ENCODE results near the gene ULK4.

Gene ULK4

DNA sequence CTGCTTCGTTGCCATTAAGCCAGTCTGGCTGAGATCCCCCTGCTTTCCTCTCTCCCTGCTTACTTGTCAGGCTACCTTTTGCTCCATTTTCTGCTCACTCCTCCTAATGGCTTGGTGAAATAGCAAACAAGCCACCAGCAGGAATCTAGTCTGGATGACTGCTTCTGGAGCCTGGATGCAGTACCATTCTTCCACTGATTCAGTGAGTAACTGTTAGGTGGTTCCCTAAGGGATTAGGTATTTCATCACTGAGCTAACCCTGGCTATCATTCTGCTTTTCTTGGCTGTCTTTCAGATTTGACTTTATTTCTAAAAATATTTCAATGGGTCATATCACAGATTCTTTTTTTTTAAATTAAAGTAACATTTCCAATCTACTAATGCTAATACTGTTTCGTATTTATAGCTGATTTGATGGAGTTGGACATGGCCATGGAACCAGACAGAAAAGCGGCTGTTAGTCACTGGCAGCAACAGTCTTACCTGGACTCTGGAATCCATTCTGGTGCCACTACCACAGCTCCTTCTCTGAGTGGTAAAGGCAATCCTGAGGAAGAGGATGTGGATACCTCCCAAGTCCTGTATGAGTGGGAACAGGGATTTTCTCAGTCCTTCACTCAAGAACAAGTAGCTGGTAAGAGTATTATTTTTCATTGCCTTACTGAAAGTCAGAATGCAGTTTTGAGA lies 737.6 kb downstream of the ULK4 start:
- DNase-seq (ENCODE audit: low spot score): no peak
- TF ChIP-seq, protein P1, sequence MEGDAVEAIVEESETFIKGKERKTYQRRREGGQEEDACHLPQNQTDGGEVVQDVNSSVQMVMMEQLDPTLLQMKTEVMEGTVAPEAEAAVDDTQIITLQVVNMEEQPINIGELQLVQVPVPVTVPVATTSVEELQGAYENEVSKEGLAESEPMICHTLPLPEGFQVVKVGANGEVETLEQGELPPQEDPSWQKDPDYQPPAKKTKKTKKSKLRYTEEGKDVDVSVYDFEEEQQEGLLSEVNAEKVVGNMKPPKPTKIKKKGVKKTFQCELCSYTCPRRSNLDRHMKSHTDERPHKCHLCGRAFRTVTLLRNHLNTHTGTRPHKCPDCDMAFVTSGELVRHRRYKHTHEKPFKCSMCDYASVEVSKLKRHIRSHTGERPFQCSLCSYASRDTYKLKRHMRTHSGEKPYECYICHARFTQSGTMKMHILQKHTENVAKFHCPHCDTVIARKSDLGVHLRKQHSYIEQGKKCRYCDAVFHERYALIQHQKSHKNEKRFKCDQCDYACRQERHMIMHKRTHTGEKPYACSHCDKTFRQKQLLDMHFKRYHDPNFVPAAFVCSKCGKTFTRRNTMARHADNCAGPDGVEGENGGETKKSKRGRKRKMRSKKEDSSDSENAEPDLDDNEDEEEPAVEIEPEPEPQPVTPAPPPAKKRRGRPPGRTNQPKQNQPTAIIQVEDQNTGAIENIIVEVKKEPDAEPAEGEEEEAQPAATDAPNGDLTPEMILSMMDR (IDR thresholded peaks at IDR 0.05; ENCODE audit: extremely low read depth, missing control alignments): no peak

DNA sequence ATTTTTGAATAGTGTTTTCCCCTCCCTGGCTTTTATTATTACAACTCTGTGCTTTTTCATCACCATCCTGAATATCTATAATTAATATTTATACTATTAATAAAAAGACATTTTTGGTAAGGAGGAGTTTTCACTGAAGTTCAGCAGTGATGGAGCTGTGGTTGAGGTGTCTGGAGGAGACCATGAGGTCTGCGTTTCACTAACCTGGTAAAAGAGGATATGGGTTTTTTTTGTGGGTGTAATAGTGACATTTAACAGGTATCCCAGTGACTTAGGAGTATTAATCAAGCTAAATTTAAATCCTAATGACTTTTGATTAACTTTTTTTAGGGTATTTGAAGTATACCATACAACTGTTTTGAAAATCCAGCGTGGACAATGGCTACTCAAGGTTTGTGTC lies 738.2 kb downstream of the ULK4 start:
- TF ChIP-seq, protein P1 (IDR thresholded peaks at IDR 0.05; ENCODE audit: extremely low read depth, missing control alignments): no peak
- no peak for DNase-seq (ENCODE audit: low spot score)

DNA sequence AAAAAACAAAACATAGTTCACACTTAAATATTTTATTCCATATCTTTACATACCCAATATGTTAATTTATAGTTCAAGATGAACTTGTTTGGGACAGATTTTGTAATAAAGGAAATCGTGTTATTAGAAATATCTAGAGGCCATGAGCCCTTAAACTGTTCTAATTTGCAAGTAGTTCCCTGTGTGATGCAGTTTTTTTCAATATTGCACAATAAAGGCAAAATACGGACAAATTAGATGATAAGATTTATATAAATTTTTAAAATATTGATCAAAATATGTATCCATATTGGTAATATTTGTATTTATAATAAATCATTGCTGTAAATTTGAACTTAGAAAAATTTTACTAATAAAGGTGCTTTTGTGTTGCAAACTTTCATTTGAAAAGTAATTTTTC lies 738.8 kb downstream of the ULK4 start:
- TF ChIP-seq, protein P1 (IDR thresholded peaks at IDR 0.05; ENCODE audit: extremely low read depth, missing control alignments): no peak
- DNase-seq (ENCODE audit: low spot score): no peak

DNA sequence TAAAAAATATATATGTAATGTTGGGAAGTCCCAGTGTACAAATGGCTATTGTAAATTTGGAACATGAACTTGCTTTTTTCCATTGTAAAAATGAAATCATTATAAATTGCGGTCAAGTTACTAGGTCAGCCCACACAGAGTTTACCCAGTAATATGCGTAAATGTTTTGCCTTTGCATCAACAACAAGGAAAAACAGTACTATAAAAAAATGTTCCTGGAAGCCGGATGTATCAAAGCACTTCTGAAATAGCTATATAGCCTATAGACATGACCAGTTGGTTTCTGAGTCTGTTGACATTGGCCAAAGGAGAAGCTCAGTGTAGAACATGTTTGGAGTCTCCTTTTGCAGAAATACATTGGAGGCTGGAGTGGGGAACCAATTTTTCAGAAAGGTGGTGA lies 739.4 kb downstream of the ULK4 start:
- TF ChIP-seq, protein P1 (IDR thresholded peaks at IDR 0.05; ENCODE audit: extremely low read depth, missing control alignments): no peak
- DNase-seq (ENCODE audit: low spot score): no peak

DNA sequence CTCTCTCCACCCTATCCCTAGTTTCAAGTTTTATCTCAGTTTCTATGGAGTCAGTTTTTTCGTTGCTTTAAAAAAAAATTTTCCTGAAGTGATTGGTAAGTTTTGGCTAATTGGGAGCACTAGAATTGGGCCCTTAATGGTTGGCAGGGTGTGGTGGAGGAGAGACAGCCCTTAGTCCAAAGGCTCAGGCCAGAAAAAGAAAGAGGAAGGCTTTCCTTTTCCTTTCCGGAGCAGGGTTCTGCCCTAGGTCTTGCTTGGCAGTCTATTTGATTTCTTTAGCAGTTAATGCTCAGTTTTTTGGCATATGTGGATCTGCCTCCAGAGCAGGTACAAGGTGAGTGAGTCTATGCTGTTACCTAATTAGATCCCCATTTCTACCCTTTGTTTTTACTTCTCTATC lies 739.9 kb downstream of the ULK4 start:
- TF ChIP-seq, protein P1 (IDR thresholded peaks at IDR 0.05; ENCODE audit: extremely low read depth, missing control alignments): no peak
- DNase-seq (ENCODE audit: low spot score): no peak

DNA sequence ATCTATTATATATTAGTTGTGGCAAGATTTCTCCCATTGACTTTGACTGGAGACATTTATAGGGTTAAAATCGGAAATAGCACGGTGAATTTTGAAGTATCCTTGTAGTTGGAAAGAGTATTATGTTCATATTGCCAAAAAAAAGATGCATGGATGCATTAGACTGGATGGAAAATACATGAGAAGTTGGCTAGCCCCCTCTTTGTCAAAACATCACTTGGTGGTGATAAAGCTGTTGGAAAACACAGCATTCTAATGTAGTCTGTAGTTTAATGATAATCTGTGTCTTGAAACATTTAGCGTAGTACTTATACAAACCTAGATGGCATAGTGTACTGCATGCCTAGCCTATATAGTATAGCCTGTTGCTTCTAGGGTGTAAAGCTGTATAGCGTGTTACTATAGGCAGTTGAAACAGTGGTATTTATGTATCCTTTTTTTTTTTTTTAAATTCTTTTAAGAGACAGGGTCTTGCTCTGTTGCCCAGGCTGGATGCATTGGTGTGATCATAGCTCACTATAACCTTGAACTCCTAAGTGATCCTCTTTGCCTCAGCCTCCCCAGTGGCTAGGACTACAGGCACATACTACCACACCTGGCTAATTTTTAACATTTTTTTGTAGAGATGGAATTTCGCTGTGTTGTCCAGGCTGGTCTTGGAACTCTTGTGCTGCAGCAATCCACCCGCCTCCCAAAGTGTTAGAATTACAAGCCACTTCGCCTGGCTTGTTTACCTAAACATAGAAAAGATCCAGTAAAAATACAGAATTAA lies 740.8 kb downstream of the ULK4 start:
- DNase-seq (ENCODE audit: low spot score): no peak
- TF ChIP-seq, protein P1 (IDR thresholded peaks at IDR 0.05; ENCODE audit: extremely low read depth, missing control alignments): no peak

DNA sequence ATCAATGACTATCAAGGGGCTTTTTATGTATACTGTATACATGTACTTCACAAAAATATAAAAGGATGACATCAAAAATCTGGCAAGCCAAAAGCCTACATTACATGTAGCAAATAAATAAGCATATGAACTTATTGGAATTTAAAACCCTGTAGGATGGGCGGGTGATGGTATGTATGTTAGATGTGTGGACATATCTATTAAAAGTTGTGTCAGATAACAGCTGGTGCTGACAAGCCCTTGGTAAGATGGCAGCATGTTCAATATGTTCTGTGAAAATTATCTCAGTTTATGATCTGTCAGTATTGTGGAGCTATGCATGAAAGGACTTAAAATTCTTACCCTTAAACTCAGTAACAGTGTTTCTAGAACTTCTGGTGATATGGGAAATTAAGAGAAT lies 742.5 kb downstream of the ULK4 start:
- DNase-seq (ENCODE audit: low spot score): no peak
- TF ChIP-seq, protein P1 (IDR thresholded peaks at IDR 0.05; ENCODE audit: extremely low read depth, missing control alignments): no peak

All from GM20000 (cell line).